T-cell (primary cell): Measurements from ENCODE around the gene PLCG1. TPM values are rescaled to one million over a fixed set of nuclear protein-coding genes. Genes with fewer than 3 reads are reported as not detected.

Experiments used
- ATAC-seq, 4 experiments: fragments of 200-7000 bp in 3 of 4; fragments of 150-1000 bp in 1 of 4; cut with Tn5 transposase; replicated peaks in 1 of 4; 1 replicate in 3 of 4; 2 replicates in 1 of 4; pipeline ENCODE4 v1.10.0; 2021; ENCODE audit warnings: moderate library complexity in 3 of 4, mild to moderate bottlenecking in 2 of 4, moderate number of reproducible peaks in 1 of 4
- CTCF ChIA-PET, 2 donors: fragments of 300-600 bp; sonication (Branson Sonifier 250); formaldehyde crosslinking; loops; one replicate each; lab custom pipeline; 2022; ENCODE audit warnings: antibody characterized with exemption in 2 of 2; lab: Charles Lee
- POLR2A ChIA-PET, 2 donors: fragments of 300-600 bp; sonication (Branson Sonifier 250); formaldehyde crosslinking; loops; one replicate each; lab custom pipeline; 2022; ENCODE audit warnings: antibody characterized with exemption in 2 of 2; lab: Charles Lee
- DNase-seq, 35 experiments: peaks; one replicate each; pipeline versions ENCODE4 v3.0.0 to v3.0.0-alpha.2; 2013 to 2023
- H3K27ac ChIP-seq: one replicate; pipeline ENCODE4 v1.5.1; 2013; ENCODE audit warnings: low read length
- H3K27me3 ChIP-seq, 2 experiments: replicated peaks in 1 of 2; 1 replicate in 1 of 2; 2 replicates in 1 of 2; pipeline versions ENCODE4 v1.6.1 to v1.7.0; 2013; ENCODE audit warnings: low read length in 1 of 2, mixed read lengths in 1 of 2; ENCODE audit not compliant: control insufficient read depth in 2 of 2, insufficient read depth in 2 of 2; ENCODE audit errors: extremely low read depth in 1 of 2
- H3K36me3 ChIP-seq, 2 donors: 1 replicate in 1 of 2; 2 replicates in 1 of 2; pipeline versions ENCODE4 v1.6.1 to v1.7.0; 2013; ENCODE audit warnings: low read length in 1 of 2; ENCODE audit not compliant: control insufficient read depth in 2 of 2, insufficient read depth in 1 of 2; ENCODE audit errors: extremely low read depth in 1 of 2
- H3K4me1 ChIP-seq, 2 experiments: 1 replicate in 1 of 2; 2 replicates in 1 of 2; pipeline versions ENCODE4 v1.6.1 to v1.7.0; 2013; ENCODE audit warnings: low read length in 2 of 2, mixed read lengths in 1 of 2; ENCODE audit not compliant: insufficient read depth in 2 of 2, control insufficient read depth in 1 of 2; ENCODE audit errors: extremely low read depth in 1 of 2
- H3K4me3 ChIP-seq, 2 donors: 1 replicate in 1 of 2; 2 replicates in 1 of 2; pipeline versions ENCODE4 v1.5.1 to v1.7.0; 2013; ENCODE audit warnings: mild to moderate bottlenecking in 2 of 2, low read length in 1 of 2, moderate library complexity in 1 of 2; ENCODE audit not compliant: control insufficient read depth in 1 of 2; ENCODE audit errors: extremely low read depth in 1 of 2
- H3K9me3 ChIP-seq: 2 replicates; pipeline ENCODE4 v1.7.0; 2013
- H3K27ac Mint-ChIP-seq, 2 donors: one replicate each; pipeline ENCODE4 v1.8.0; 2020 to 2021; ENCODE audit warnings: mild to moderate bottlenecking in 2 of 2, mixed read lengths in 2 of 2
- H3K27me3 Mint-ChIP-seq, 2 donors: one replicate each; pipeline ENCODE4 v1.8.0; 2021 to 2022; ENCODE audit warnings: mixed read lengths in 2 of 2
- H3K36me3 Mint-ChIP-seq: one replicate; pipeline ENCODE4 v1.8.0; 2021; ENCODE audit warnings: mixed read lengths
- H3K4me1 Mint-ChIP-seq, 3 donors: one replicate each; pipeline ENCODE4 v1.8.0; 2020 to 2022; ENCODE audit warnings: mixed read lengths in 3 of 3, mild to moderate bottlenecking in 1 of 3
- H3K4me3 Mint-ChIP-seq, 3 donors: one replicate each; pipeline ENCODE4 v1.8.0; 2020 to 2022; ENCODE audit warnings: mild to moderate bottlenecking in 3 of 3, mixed read lengths in 3 of 3, moderate library complexity in 3 of 3
- H3K9me3 Mint-ChIP-seq, 3 donors: one replicate each; pipeline ENCODE4 v1.8.0; 2020 to 2022; ENCODE audit warnings: mixed read lengths in 3 of 3
- WGBS: methylation state at CpG from one replicate; pipeline ENCODE4 v1.1.5; 2013; ENCODE audit warnings: missing lambda C conversion rate; ENCODE audit not compliant: insufficient coverage; 5-methylcytosine and 5-hydroxymethylcytosine counted together
- total RNA-seq, 35 experiments: library from RNA in 6 of 35; stranded (reverse) in 6 of 35; fragments of 120-200 nt in 1 of 35; gene quantifications; one replicate each; pipeline versions ENCODE4 v1.2.1 to v1.2.4 and lab custom pipeline; 2013 to 2026

The PLCG1 gene
- total RNA-seq, 5 donors from 2014 or later (not counting 1 experiment from before 2014, with no cell fraction given), result 390 to 589 (median 444) TPM

DNA sequence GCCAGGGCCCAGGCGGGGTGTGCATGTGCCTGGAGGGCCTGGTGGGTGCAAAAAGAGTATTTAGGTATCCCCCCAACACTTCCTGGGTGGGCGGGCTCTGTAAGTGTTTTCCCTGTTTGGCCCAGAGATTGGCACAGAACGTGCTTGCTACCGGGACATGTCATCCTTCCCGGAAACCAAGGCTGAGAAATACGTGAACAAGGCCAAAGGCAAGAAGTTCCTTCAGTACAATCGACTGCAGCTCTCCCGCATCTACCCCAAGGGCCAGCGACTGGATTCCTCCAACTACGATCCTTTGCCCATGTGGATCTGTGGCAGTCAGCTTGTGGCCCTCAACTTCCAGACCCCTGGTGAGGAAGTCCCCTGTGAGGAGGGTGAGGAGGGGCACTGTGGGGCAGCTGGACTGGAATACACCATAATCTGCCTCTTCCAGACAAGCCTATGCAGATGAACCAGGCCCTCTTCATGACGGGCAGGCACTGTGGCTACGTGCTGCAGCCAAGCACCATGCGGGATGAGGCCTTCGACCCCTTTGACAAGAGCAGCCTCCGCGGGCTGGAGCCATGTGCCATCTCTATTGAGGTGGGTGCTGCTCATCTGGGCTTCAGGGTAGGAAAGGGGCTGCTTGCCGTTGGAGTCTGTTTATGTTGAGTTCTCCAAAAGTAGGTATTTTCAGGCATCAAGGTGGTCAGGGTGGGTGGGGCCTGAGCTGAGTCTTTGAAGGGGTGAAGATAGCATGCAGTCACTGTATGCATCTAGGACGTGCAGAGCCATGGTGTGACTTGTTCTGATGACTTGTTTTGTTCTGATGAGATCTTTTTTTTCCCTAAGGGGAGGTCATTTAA is 35.2 kb downstream of the PLCG1 start:
- ChIA-PET CTCF (interaction anchor here (0.5 to 1.3 kb wide), 11 partner anchors 7 to 167 kb away, joined by 3 to 11 read pairs (median 4); no protein-coding TSS in a partner anchor), POLR2A (interaction anchor here (0.6 to 1.0 kb wide), 4 partner anchors 15 to 60 kb away, joined by 3 read pairs; no protein-coding TSS in a partner anchor)
- H3K27ac Mint-ChIP-seq, result peak overlapping the region; percentile 65 to 79
- peaks cover 51% of the 10 kb centered on the region for H3K36me3 Mint-ChIP-seq
- peak; percentile 12 to 42 (median 25) for ATAC-seq
- 92% methylated on average over 13 of the region's 18 CpGs for WGBS
- no peak overlapping the region for H3K4me3 Mint-ChIP-seq
- no peaks in the 10 kb centered on the region for H3K9me3 ChIP-seq
- H3K27ac ChIP-seq, result no peak overlapping the region
- H3K4me1 ChIP-seq, result peaks cover 0 to 44% of the 10 kb centered on the region in 2 experiments
- no peaks in the 10 kb centered on the region for H3K27me3 ChIP-seq
- H3K9me3 Mint-ChIP-seq, result no peaks in the 10 kb centered on the region
- no peaks in the 10 kb centered on the region for H3K27me3 Mint-ChIP-seq
- H3K4me3 ChIP-seq, result no peak overlapping the region
- peaks cover 20 to 94% of the 10 kb centered on the region in 2 donors for H3K36me3 ChIP-seq
- H3K4me1 Mint-ChIP-seq, result peaks cover 21 to 35% (median 27%) of the 10 kb centered on the region in 3 donors
- peak in 3 of 35 experiments; percentile 2 to 22 (median 12) for DNase-seq

DNA sequence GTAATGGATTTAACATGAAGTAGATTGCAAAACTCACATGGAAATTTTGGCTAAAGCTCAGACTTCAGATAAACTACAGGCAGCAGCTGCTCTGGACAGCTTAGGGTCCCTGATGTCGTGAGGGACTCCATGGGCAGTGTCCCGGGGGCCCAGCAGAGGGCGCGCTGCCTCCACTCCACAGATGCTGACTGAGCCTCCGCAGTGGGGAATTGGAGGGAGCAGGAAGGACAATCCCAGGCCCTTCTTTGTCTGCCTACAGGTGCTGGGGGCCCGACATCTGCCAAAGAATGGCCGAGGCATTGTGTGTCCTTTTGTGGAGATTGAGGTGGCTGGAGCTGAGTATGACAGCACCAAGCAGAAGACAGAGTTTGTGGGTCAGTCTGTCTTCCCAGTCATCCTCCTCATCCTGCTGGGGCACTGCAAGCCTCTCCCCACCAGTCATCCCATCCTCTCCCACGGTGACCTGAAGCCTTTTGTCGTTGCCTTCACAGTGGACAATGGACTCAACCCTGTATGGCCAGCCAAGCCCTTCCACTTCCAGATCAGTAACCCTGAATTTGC is 35.9 kb downstream of the PLCG1 start:
- Histone ChIP-seq H3K9me3 (no peaks in the 10 kb centered on the region), H3K27me3 (no peaks in the 10 kb centered on the region), H3K4me1 (peaks cover 0 to 37% of the 10 kb centered on the region in 2 experiments), H3K4me3 (no peak overlapping the region), H3K36me3 (peaks cover 23 to 92% of the 10 kb centered on the region in 2 donors), H3K27ac (peak overlapping the region; percentile 15)
- WGBS, result 48% methylated on average over 7 of the region's 9 CpGs
- DNase-seq (peak in 34 of 35 experiments; percentile 20 to 77 (median 54)), ATAC-seq (peak; percentile 78 to 92 (median 79))
- Mint-ChIP-seq H3K27me3 (no peaks in the 10 kb centered on the region), H3K9me3 (no peaks in the 10 kb centered on the region), H3K27ac (peak overlapping the region; percentile 65 to 79), H3K4me3 (no peak overlapping the region), H3K4me1 (peaks cover 18 to 35% (median 27%) of the 10 kb centered on the region in 3 donors), H3K36me3 (peaks cover 51% of the 10 kb centered on the region)
- CTCF ChIA-PET, result interaction anchor here (0.5 to 1.3 kb wide), 10 partner anchors 8 to 166 kb away, joined by 3 to 11 read pairs (median 4); no protein-coding TSS in a partner anchor
- POLR2A ChIA-PET, result interaction anchor here (0.6 to 0.9 kb wide), 3 partner anchors 24 to 59 kb away, joined by 3 read pairs; no protein-coding TSS in a partner anchor

DNA sequence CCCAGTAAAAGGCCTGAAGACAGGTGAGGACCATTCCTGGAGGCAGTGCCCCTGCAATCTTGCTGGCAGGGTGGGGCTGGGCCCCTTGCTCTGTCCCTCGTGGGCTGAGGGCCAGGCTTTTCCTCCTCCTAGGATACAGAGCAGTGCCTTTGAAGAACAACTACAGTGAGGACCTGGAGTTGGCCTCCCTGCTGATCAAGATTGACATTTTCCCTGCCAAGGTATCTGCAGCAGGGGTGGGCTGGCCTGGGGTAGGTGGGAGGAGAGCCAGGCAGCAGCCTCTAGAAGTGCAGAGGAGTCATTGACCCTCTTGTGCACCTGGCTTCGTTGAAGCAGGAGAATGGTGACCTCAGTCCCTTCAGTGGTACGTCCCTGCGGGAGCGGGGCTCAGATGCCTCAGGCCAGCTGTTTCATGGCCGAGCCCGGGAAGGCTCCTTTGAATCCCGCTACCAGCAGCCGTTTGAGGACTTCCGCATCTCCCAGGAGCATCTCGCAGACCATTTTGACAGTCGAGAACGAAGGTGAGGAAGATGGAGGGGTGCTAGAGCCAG is 36.5 kb downstream of the PLCG1 start:
- peaks cover 49% of the 10 kb centered on the region for H3K36me3 Mint-ChIP-seq
- H3K9me3 Mint-ChIP-seq, result no peaks in the 10 kb centered on the region
- Histone ChIP-seq H3K4me3 (no peak overlapping the region), H3K9me3 (no peaks in the 10 kb centered on the region), H3K4me1 (peaks cover 0 to 34% of the 10 kb centered on the region in 2 experiments), H3K36me3 (peaks cover 25 to 86% of the 10 kb centered on the region in 2 donors), H3K27ac (peak overlapping the region; percentile 15), H3K27me3 (no peaks in the 10 kb centered on the region)
- 99% methylated on average over 12 of the region's 13 CpGs for WGBS
- ChIA-PET POLR2A (no interaction called here), CTCF (interaction anchor here in 1 of 2 donors (1.3 kb wide), 2 partner anchors 59 to 166 kb away, joined by 6 read pairs; no protein-coding TSS in a partner anchor)
- H3K27ac Mint-ChIP-seq, result peak overlapping the region; percentile 19 to 79
- no peaks in the 10 kb centered on the region for H3K27me3 Mint-ChIP-seq
- H3K4me3 Mint-ChIP-seq, result no peak overlapping the region
- ATAC-seq (no peak), DNase-seq (peak in 1 of 35 experiments; percentile 16)
- H3K4me1 Mint-ChIP-seq, result peaks cover 18 to 35% (median 27%) of the 10 kb centered on the region in 3 donors

DNA sequence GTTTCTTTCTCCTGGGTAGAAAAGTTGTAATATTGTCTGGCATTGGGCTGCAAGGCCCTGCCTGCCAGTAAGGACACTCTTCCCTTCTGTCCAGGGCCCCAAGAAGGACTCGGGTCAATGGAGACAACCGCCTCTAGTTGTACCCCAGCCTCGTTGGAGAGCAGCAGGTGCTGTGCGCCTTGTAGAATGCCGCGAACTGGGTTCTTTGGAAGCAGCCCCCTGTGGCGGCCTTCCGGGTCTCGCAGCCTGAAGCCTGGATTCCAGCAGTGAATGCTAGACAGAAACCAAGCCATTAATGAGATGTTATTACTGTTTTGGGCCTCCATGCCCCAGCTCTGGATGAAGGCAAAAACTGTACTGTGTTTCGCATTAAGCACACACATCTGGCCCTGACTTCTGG is 37.0 kb downstream of the PLCG1 start:
- 95% methylated on average over 10 of the region's 10 CpGs for WGBS
- H3K36me3 Mint-ChIP-seq, result peaks cover 48% of the 10 kb centered on the region
- no peaks in the 10 kb centered on the region for H3K27me3 Mint-ChIP-seq
- peak overlapping the region in 1 of 2 donors; percentile 75 for H3K27ac Mint-ChIP-seq
- H3K4me3 Mint-ChIP-seq, result no peak overlapping the region
- DNase-seq (peak in 2 of 35 experiments; percentile 10 to 17), ATAC-seq (no peak)
- Histone ChIP-seq H3K4me1 (peaks cover 0 to 31% of the 10 kb centered on the region in 2 experiments), H3K4me3 (no peak overlapping the region), H3K9me3 (no peaks in the 10 kb centered on the region), H3K36me3 (peaks cover 23 to 81% of the 10 kb centered on the region in 2 donors), H3K27ac (no peak overlapping the region), H3K27me3 (no peaks in the 10 kb centered on the region)
- POLR2A ChIA-PET, result no interaction called here
- CTCF ChIA-PET, result no interaction called here
- H3K9me3 Mint-ChIP-seq, result no peaks in the 10 kb centered on the region
- H3K4me1 Mint-ChIP-seq, result peaks cover 18 to 35% (median 27%) of the 10 kb centered on the region in 3 donors

DNA sequence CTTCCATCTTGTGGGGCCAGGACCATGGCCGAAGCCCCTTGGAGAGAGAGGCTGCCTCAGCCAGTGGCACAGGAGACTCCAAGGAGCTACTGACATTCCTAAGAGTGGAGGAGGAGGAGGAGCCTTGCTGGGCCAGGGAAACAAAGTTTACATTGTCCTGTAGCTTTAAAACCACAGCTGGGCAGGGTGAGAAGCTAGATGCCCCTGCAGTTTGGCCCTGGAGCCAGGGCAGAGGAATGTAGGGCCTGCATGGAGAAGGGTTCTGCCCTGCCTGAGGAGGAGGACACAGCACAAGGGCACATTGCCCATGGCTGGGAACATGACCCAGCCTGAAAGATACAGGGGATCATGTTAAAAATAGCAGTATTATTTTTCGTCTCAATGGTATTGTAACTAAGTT is 37.4 kb downstream of the PLCG1 start:
- peaks cover 44% of the 10 kb centered on the region for H3K36me3 Mint-ChIP-seq
- Histone ChIP-seq H3K36me3 (peaks cover 20 to 77% of the 10 kb centered on the region in 2 donors), H3K4me1 (peaks cover 0 to 27% of the 10 kb centered on the region in 2 experiments), H3K9me3 (no peaks in the 10 kb centered on the region), H3K27ac (no peak overlapping the region), H3K4me3 (no peak overlapping the region), H3K27me3 (no peaks in the 10 kb centered on the region)
- no peak overlapping the region for H3K4me3 Mint-ChIP-seq
- H3K9me3 Mint-ChIP-seq, result no peaks in the 10 kb centered on the region
- no peak for ATAC-seq
- H3K27me3 Mint-ChIP-seq, result no peaks in the 10 kb centered on the region
- 100% methylated on average over 1 of the region's 2 CpGs for WGBS
- CTCF ChIA-PET, result no interaction called here
- peak in 3 of 35 experiments; percentile 0 to 10 (median 9) for DNase-seq
- H3K4me1 Mint-ChIP-seq, result peaks cover 18 to 35% (median 27%) of the 10 kb centered on the region in 3 donors
- peak overlapping the region; percentile 63 to 75 for H3K27ac Mint-ChIP-seq
- POLR2A ChIA-PET, result no interaction called here
